Heart left ventricle (tissue), 16 donors: ENCODE data around the gene ITM2C. TPM values are rescaled to one million over a fixed set of nuclear protein-coding genes. Genes with fewer than 3 reads are reported as not detected.
A peak's percentile ranks its signal among the peaks of the same experiment; 100 is the strongest.

ENCODE experiments used
- ATAC-seq, 4 donors: fragments of 200-7000 bp; cut with Tn5 transposase; one replicate each; pipeline ENCODE4 v1.9.1; 2020 to 2022; ENCODE audit warnings: moderate library complexity in 4 of 4, mild to moderate bottlenecking in 3 of 4, moderate number of reproducible peaks in 1 of 4
- DNase-seq, 5 donors: peaks; one replicate each; pipeline ENCODE4 v3.0.0-alpha.2; 2020
- H3K27ac ChIP-seq, 12 donors: fragments of 200-600 bp; sonication (generic) in 4 of 12; one replicate each; pipeline versions ENCODE4 v1.5.0 to v1.8.0; 2016 to 2022; ENCODE audit warnings: mild to moderate bottlenecking in 2 of 12
- H3K27me3 ChIP-seq, 9 donors: fragments of 200-600 bp; sonication (generic) in 2 of 9; one replicate each; pipeline versions ENCODE4 v1.5.1 to v1.8.0; 2016 to 2022; ENCODE audit warnings: mild to moderate bottlenecking in 3 of 9
- H3K36me3 ChIP-seq, 9 donors: fragments of 200-600 bp; sonication (generic) in 2 of 9; one replicate each; pipeline versions ENCODE4 v1.5.0 to v1.8.0; 2018 to 2022; ENCODE audit warnings: mild to moderate bottlenecking in 2 of 9
- H3K4me1 ChIP-seq, 12 donors: fragments of 200-600 bp; sonication (generic) in 4 of 12; one replicate each; pipeline versions ENCODE4 v1.5.0 to v1.8.0; 2016 to 2022; ENCODE audit warnings: mild to moderate bottlenecking in 3 of 12
- H3K4me3 ChIP-seq, 12 donors: fragments of 200-600 bp; sonication (generic) in 4 of 12; one replicate each; pipeline versions ENCODE4 v1.5.0 to v1.8.0; 2017 to 2022; ENCODE audit warnings: mild to moderate bottlenecking in 9 of 12, moderate library complexity in 4 of 12
- H3K9me3 ChIP-seq, 12 donors: fragments of 200-600 bp; sonication (generic) in 4 of 12; one replicate each; pipeline versions ENCODE4 v1.5.0 to v1.8.0; 2016 to 2022; ENCODE audit warnings: mild to moderate bottlenecking in 1 of 12
- POLR2A ChIP-seq, 2 donors: fragments of 450-650 bp; IDR thresholded peaks; one replicate each; pipeline ENCODE4 v1.6.1; 2017; ENCODE audit warnings: antibody characterized with exemption in 2 of 2, mild to moderate bottlenecking in 2 of 2, moderate library complexity in 2 of 2
- WGBS, 4 donors: extraction: QIAGEN DNeasy Blood & Tissue Kit in 2 of 4; methylation state at CpG; one replicate each; pipeline versions ENCODE4 v1.1.5 to v1.1.7; 2013 to 2018; 5-methylcytosine and 5-hydroxymethylcytosine counted together
- intact Hi-C, 10 donors: fragments of 100-400 bp; cut with DNase I; formaldehyde crosslinking; loops; one replicate each; pipeline versions ENCODE4 v1.11.1 to v1.14.2; 2022
- polyA plus RNA-seq, 2 donors: library from polyadenylated mRNA; stranded (reverse); fragments of 200-250 nt; gene quantifications; one replicate each; pipeline ENCODE4 v1.2.3, GENCODE V29; 2013
- total RNA-seq, 9 donors: library from RNA; depleted of rRNA in 2 of 9; stranded (reverse); fragments of >200 nt in 2 of 9; fragmentation: NEBNext Ultra II Directional in 3 of 9; extraction: Animal tissue kit (Norgen Biotek cat#: 25700) in 3 of 9; gene quantifications; one replicate each; pipeline versions ENCODE4 v1.1.0 to v1.2.4, GENCODE V29; 2016 to 2023
- TF ChIP-seq, protein P1 (sequence below), 12 donors: fragments of 200-600 bp; sonication (generic) in 4 of 12; IDR thresholded peaks; one replicate each; pipeline versions ENCODE4 v1.5.0 to v1.8.0; 2018 to 2022; ENCODE audit warnings: antibody characterized with exemption in 12 of 12, mild to moderate bottlenecking in 5 of 12
- donor health status: ischemic (EF 13 %, LVEDD 7.1; RV severe dilation, severe dysfunction).
- donor health status: healthy with polysubstance abuse.
- donor health status: DM: no; HTN: yes; CAD: no.
- donor health status: DM: no; HTN: no; CAD: no.
- donor health status: ischemic (EF 25% LVEDD 6.9; RV normal size, moderate dysfunction).
- donor health status: ischemic (EF 25% LVEDD 5.7; RV mildly dilated, moderate dysfunction).
- donor health status: healthy.
- donor health status: DM: yes; HTN: yes; CAD: no.
- donor health status: ischemic (EF 35%, LVEDD 5.7; RV mildly dilated, moderate dysfunction).
- donor health status: nonischemic (EF 11% LVEDD 7.7; RV severe dilation, severe dysfunction).
- donor health status: DM: yes; HTN: yes; CAD: no.
- donor health status: PGD.
- donor health status: ischemic (EF 29% LVEDD 5.4; RV normal size, mild dysfunction).
- donor health status: nonischemic (EF 23%, LVEDD 6.1; RV moderate dilation, normal function).

ITM2C gene
- total and polyA plus RNA-seq, 11 donors, result 19.7 to 36.6 (median 26.0) TPM

DNA sequence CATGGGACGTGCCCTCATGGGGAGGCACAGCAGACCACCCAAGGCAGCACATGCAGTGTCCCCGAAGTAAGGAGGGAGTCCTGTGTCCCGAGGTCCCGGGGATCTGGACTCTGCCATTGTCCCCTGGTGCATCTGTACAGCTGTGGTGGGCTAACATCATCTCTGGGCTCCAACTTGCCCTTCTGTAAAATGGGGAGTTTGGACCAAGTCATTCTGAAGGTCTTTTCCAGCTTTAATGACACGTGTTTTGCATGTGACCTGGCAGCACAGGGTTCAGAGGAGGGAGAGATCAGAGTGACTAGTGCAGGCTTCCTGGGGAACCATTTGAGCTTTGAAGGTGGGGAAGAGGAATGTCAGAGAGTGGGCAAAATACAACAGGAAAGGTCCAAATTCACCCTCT, 21.5 kb downstream of the ITM2C start:
- WGBS, 4 donors, result 69 to 81% (median 79%) methylated on average over 4 to 5 of the region's 5 CpGs
- no peak overlapping the region for H3K4me3 ChIP-seq
- H3K4me1 ChIP-seq, result peaks cover 0 to 9% (median 0%) of the 10 kb centered on the region in 12 donors
- no peaks in the 10 kb centered on the region for H3K27me3 ChIP-seq
- DNase-seq (no peak), ATAC-seq (no peak)
- intact Hi-C loops, result no loop called here
- no peak for TF ChIP-seq POLR2A (IDR thresholded peaks at IDR 0.05)
- TF ChIP-seq, protein P1, sequence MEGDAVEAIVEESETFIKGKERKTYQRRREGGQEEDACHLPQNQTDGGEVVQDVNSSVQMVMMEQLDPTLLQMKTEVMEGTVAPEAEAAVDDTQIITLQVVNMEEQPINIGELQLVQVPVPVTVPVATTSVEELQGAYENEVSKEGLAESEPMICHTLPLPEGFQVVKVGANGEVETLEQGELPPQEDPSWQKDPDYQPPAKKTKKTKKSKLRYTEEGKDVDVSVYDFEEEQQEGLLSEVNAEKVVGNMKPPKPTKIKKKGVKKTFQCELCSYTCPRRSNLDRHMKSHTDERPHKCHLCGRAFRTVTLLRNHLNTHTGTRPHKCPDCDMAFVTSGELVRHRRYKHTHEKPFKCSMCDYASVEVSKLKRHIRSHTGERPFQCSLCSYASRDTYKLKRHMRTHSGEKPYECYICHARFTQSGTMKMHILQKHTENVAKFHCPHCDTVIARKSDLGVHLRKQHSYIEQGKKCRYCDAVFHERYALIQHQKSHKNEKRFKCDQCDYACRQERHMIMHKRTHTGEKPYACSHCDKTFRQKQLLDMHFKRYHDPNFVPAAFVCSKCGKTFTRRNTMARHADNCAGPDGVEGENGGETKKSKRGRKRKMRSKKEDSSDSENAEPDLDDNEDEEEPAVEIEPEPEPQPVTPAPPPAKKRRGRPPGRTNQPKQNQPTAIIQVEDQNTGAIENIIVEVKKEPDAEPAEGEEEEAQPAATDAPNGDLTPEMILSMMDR (IDR thresholded peaks at IDR 0.05), result no peak
- no peaks in the 10 kb centered on the region for H3K9me3 ChIP-seq
- H3K36me3 ChIP-seq, result no peaks in the 10 kb centered on the region
- H3K27ac ChIP-seq, result no peak overlapping the region

DNA sequence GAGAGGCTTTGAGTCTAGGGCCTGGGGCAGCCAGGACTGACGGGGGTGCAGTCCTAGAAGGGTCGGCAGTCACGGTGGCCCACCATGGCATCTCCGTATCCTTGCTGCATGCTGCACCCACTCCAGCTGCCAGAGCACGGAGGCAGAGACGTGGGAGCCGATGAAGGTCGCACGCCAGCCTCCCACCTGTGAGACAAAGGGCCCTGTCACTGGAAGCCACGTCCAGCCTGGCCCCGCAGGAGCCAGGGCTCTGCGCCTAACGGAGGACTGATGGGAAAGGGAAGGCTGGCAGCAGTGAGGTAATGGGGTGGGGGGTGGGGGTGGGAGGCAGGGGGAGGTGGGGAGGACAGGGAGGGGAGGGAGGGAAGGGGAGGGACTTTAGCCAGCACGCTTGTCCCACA, 21.9 kb downstream of the ITM2C start:
- Histone ChIP-seq H3K27ac (no peak overlapping the region), H3K4me3 (no peak overlapping the region), H3K9me3 (no peaks in the 10 kb centered on the region), H3K36me3 (no peaks in the 10 kb centered on the region), H3K27me3 (no peaks in the 10 kb centered on the region), H3K4me1 (peaks cover 0 to 9% (median 0%) of the 10 kb centered on the region in 12 donors)
- 80 to 89% (median 81%) methylated on average over 12 to 14 of the region's 14 CpGs for WGBS, 4 donors
- ATAC-seq (no peak), DNase-seq (peak in 1 of 5 donors; percentile 51)
- TF ChIP-seq, protein P1 (IDR thresholded peaks at IDR 0.05), result no peak
- intact Hi-C loops, result no loop called here

DNA sequence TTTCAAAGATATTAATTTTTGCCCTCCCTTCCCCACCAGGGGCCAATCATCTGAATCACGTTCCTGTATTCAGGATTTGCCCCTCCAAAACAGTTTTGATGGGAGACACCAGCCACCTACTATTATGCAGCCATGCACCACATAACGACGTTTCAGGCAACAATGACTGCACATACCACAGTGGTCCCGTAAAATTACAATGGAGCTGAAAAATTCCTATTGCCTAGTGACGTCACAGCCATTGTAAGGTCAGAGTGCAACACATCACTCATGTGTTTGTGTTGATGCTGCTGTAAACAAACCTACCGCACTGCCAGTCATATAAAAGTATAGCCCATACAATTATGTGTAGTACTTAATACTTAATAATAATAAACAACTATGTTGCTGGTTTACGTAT, 22.6 kb downstream of the ITM2C start:
- no peak for ATAC-seq
- intact Hi-C loops, result no loop called here
- no peak for DNase-seq
- H3K27ac ChIP-seq, result no peak overlapping the region
- no peaks in the 10 kb centered on the region for H3K9me3 ChIP-seq
- TF ChIP-seq, protein P1 (IDR thresholded peaks at IDR 0.05), result no peak
- no peak for TF ChIP-seq POLR2A (IDR thresholded peaks at IDR 0.05)
- 91 to 93% (median 92%) methylated on average over 7 of the region's 7 CpGs for WGBS, 4 donors
- H3K36me3 ChIP-seq, result no peaks in the 10 kb centered on the region
- H3K4me3 ChIP-seq, result no peak overlapping the region
- H3K4me1 ChIP-seq, result peaks cover 0 to 9% (median 0%) of the 10 kb centered on the region in 12 donors
- H3K27me3 ChIP-seq, result no peaks in the 10 kb centered on the region

DNA sequence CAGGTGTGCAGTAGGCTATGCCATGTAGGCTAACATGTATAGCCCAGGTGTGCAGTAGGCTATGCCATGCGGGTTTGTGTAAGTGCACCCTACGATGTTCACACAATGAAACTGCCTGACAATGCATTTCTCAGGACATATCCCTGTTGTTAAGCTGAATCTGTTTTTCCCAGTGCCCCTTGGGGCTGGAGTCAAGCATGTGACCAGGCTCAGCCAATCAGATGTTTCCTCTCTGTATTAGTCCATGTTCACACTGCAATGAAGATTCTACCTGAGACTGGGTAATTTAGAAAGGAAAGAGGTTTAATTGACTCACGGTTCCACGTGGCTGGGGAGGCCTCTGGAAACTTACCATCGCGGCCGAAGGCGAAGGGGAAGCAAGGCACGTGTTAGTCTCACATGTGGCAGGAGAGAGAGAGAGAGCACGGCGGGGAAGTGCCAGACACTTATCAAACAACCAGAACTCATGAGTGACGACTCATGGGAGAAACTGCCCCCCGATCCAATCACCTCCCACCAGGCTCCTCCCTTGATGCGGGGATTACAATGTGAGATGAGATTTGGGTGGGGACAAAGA, 24.2 kb downstream of the ITM2C start:
- intact Hi-C loops, result no loop called here
- DNase-seq (peak in 1 of 5 donors; percentile 27), ATAC-seq (no peak)
- Histone ChIP-seq H3K4me3 (no peak overlapping the region), H3K36me3 (no peaks in the 10 kb centered on the region), H3K27ac (no peak overlapping the region), H3K27me3 (peaks cover 0 to 4% (median 0%) of the 10 kb centered on the region in 9 donors), H3K9me3 (no peaks in the 10 kb centered on the region), H3K4me1 (peaks cover 0 to 9% (median 0%) of the 10 kb centered on the region in 12 donors)
- TF ChIP-seq, protein P1 (IDR thresholded peaks at IDR 0.05), result no peak
- no peak for TF ChIP-seq POLR2A (IDR thresholded peaks at IDR 0.05)
- 89 to 94% (median 92%) methylated on average over 14 of the region's 14 CpGs for WGBS, 4 donors
